GM18861 (cell line): ENCODE results near the gene RPTOR.
"Not testable (repeated sequence)": the region's sequence is repeated elsewhere in the genome, so short reads cannot be mapped to it uniquely, and the experiment has no call there.

Experiments used
- ATAC-seq: cut with Tn5 transposase; IDR thresholded peaks from one replicate; pipeline ENCODE4 v1.9.1; 2021; ENCODE audit not compliant: unreplicated experiment

RPTOR gene

GRCh38 chr17:80612997-80613731, 68.5 kb downstream of the RPTOR start:
- ATAC-seq = no peak

GRCh38 chr17:80613732-80614071, 69.1 kb downstream of the RPTOR start:
- no peak for ATAC-seq

DNA sequence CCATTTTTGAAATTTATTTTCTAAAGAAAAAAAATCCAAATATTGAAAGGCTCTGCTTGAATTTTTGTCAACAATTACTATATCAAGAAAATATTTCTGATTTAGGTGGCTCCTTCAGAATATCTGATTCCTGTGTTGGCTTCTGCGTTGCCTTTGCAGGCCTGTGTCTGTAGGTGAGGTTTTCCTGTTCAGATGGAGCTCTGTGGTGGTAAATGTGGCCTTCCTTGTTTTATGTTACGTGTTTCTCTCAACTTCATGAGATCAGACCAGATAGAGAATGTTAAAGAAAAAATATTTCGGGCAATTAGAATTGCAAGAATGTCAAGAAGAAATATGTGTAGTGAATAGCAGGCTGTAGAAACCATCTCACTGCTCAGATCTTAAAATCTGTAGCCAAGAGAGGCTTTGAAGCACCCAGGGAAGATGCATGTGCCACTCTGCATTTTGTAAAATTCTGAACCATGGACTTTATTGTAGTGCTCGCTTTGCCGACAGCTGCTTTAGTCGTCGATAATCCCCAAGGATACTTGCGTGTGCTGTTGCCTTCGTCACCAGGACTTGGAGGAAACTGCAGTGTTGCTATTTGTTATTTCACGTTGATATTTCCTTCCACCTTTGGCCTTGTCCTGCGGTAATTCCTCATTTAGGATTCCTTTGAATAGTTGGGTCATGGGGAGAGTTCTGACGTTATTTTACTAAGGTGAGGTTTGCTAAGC, 69.9 kb downstream of the RPTOR start:
- no peak for ATAC-seq

DNA sequence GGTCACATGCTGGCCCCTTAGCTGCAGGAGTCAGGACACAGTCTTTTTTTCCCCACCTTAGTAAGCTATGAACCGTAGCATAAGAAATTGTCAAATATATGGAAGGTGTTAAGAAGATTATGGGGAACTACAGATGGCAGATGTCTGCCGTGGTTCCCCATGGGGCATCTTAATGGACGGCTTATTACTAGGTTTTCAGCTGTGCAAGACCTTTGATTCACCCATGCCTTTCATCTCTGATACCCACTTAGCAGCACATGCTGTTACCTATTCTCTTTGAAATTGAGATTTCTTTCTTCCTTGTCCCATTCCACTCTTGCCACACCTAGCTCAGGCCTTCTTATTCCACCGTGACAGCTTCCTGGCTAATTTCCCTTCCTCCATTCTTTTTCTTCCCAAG, 70.7 kb downstream of the RPTOR start:
- ATAC-seq = no peak

DNA sequence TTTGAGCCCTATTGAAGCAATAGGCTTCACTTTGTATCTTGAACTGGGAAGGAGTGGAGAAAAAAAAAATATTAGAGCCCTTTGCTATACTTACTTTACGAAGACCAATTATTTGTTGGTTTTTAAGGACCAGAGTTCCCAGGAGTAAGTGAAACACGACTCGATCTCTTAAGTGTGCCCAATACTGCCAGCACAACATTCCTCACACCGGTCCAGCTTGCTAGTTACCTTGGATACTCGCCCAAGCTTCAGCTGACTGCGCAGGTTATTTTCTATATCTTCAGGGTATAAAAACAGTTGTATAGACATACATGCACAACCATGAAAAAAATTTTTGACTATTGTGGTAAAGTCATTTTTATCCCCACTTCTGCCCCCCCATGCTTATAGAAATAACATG, 72.1 kb downstream of the RPTOR start:
- ATAC-seq = no peak

- ATAC-seq = no peak
These were observed 73.7 kb downstream of the RPTOR start for GRCh38 chr17:80618304-80618703.

GRCh38 chr17:80619535-80620235, 75.0 kb downstream of the RPTOR start:
- no peak for ATAC-seq

- no peak for ATAC-seq
These were observed 76.8 kb downstream of the RPTOR start for GRCh38 chr17:80621335-80621996.

GRCh38 chr17:80621997-80622357, 77.3 kb downstream of the RPTOR start:
- no peak for ATAC-seq

GRCh38 chr17:80624864-80625263, 80.2 kb downstream of the RPTOR start:
- ATAC-seq = no peak

DNA sequence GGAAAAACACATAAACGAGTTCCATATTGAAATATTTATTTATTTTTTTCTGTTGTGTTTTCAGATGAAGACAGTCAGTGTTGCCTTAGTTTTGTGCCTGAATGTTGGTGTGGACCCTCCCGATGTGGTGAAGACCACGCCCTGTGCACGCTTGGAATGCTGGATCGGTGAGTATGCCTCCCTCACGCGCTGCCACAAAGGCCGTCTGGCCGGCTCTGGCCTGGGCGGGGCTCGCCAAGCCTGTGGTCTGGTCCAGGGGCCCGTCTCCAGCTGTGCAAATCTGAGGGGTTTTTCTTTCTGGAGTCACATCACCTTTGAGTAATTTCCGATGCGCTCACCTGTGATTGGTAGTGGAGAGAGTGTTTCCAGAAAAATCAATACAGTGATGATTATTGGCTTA, 81.0 kb downstream of the RPTOR start:
- no peak for ATAC-seq

DNA sequence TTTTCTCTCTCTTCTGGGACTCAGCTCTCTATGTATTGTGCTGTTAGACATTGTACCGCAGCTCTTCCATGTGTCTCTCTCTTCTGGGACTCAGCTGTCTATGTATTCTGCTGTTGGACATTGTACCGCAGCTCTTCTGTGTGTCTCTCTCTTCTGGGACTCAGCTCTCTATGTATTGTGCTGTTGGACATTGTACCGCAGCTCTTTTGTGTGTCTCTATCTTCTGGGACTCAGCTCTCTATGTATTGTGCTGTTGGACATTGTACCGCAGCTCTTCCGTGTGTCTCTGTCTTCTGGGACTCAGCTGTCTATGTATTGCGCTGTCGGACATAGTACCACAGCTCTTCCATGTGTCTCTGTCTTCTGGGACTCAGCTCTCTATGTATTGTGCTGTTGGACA, 84.2 kb downstream of the RPTOR start:
- not testable (repeated sequence) for ATAC-seq

DNA sequence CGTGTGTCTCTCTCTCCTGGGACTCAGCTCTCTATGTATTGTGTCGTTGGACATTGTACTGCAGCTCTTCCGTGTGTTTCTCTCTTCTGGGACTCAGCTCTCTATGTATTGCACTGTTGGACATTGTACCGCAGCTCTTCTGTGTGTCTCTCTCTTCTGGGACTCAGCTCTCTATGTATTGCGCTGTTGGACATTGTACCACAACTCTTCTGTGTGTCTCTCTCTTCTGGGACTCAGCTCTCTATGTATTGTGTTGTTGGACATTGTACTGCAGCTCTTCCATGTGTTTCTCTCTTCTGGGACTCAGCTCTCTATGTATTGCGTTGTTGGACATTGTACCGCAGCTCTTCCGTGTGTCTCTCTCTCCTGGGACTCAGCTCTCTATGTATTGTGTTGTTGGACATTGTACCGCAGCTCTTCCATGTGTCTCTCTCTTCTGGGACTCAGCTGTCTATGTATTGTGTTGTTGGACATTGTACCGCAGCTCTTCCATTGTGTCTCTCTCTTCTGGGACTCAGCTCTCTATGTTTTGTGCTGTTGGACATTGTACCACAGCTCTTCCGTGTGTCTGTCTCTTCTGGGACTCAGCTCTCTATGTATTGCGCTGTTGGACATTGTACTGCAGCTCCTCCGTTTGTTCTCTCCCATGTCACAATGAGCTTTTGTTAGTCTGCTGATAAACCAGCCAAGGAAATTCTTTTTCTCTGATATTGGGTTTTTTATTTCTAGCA, 84.8 kb downstream of the RPTOR start:
- ATAC-seq = no peak

GRCh38 chr17:80630560-80631120, 86.0 kb downstream of the RPTOR start:
- ATAC-seq = no peak

GRCh38 chr17:80631142-80632045, 86.8 kb downstream of the RPTOR start:
- ATAC-seq = no peak

DNA sequence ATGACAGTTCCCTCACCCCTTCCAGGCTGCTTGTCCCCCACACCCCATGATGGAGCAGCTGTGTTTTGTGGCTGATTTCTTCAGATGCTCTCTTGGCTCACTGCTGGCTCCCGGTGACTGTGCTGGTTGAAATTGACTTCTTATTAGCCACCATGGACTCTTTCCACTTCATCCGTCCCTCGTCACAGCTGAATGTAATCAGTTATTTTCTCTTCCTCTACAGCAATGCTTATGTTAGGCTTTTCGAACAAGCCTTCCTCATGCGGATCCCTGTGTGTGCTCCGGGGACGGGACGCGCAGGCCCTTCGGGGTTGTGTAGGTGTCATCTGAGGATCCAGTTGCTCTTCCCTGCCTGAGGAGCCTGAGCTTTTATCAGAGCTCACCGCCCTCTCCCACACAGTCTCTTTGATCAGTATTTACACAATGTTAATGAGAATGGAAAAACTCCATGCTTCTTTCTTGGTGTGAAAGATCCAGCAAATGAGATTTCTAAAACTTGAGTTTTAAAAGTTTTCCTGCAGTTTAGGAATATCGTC, 87.5 kb downstream of the RPTOR start:
- no peak for ATAC-seq

- no peak for ATAC-seq
These were observed 88.6 kb downstream of the RPTOR start for GRCh38 chr17:80633207-80633606.

DNA sequence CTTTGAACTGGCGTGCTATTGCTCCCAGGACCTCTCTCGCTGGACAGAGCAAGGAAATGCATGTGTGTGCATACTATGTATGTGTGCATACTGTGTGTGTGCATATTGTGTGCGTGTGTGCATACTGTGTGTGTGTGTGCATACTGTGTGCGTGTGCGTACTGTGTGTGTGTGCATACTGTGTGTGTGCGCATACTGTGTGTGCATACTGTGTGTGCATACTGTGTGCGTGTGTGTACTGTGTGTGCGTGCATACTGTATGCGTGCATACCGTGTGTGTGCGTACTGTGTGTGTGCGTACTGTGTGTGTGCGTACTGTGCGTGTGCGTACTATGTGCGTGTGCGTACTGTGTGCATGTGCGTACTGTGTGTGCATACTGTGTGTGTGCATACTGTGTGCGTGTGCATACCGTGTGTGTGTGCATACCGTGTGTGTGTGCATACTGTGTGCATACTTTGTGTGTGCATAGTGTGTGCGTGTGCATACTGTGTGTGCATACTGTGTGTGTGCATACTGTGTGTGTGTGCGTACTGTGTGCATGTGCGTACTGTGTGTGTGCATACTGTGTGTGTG, 89.4 kb downstream of the RPTOR start:
- ATAC-seq = no peak
